Calu3 (cell line): ENCODE data around the gene SORCS1. TPM values are rescaled to one million over a fixed set of nuclear protein-coding genes. Genes with fewer than 3 reads are reported as not detected.

Source experiments
- BruUV-seq: library from RNA; stranded (reverse); fragments of 400-500 nt; replicated peaks from 2 replicates; lab custom pipeline; 2021; lab: Mats Ljungman, UMichigan
- CTCF ChIA-PET: fragments of 300-600 bp; sonication (Branson Sonifier 250); formaldehyde crosslinking; loops from one replicate; lab custom pipeline; 2022; ENCODE audit warnings: antibody characterized with exemption; lab: Charles Lee
- DNase-seq: peaks from one replicate; pipeline ENCODE4 v3.0.0; 2022
- H3K27ac Mint-ChIP-seq: one replicate; pipeline ENCODE4 v1.8.0; 2022; ENCODE audit warnings: mixed read lengths; ENCODE audit not compliant: unreplicated experiment
- H3K27me3 Mint-ChIP-seq: one replicate; pipeline ENCODE4 v1.8.0; 2022; ENCODE audit warnings: mixed read lengths; ENCODE audit not compliant: unreplicated experiment
- H3K36me3 Mint-ChIP-seq: one replicate; pipeline ENCODE4 v1.8.0; 2022; ENCODE audit warnings: mild to moderate bottlenecking, moderate library complexity, mixed read lengths; ENCODE audit not compliant: insufficient read depth, unreplicated experiment
- H3K4me1 Mint-ChIP-seq: one replicate; pipeline ENCODE4 v1.8.0; 2022; ENCODE audit warnings: mild to moderate bottlenecking, low read depth, mixed read lengths; ENCODE audit not compliant: unreplicated experiment
- H3K4me3 Mint-ChIP-seq: one replicate; pipeline ENCODE4 v1.8.0; 2022; ENCODE audit warnings: mild to moderate bottlenecking, low read depth, moderate library complexity, mixed read lengths; ENCODE audit not compliant: unreplicated experiment
- H3K9me3 Mint-ChIP-seq: one replicate; pipeline ENCODE4 v1.8.0; 2022; ENCODE audit warnings: low read depth, mixed read lengths; ENCODE audit not compliant: unreplicated experiment
- CTCF ChIP-seq: fragments of 200-600 bp; IDR thresholded peaks from one replicate; pipeline ENCODE4 v1.8.0; 2022; ENCODE audit warnings: antibody characterized with exemption; ENCODE audit not compliant: unreplicated experiment
- intact Hi-C: fragments of 100-400 bp; cut with micrococcal nuclease; formaldehyde crosslinking; loops from one replicate; pipeline ENCODE4 v1.10.0; 2022; ENCODE audit not compliant: unreplicated experiment
- total RNA-seq: library from RNA; stranded (reverse); gene quantifications from 2 replicates; pipeline ENCODE4 v1.2.3, GENCODE V29; 2022

Gene SORCS1
- total RNA-seq, 1 experiment from 2014 or later = not detected

- no peak for TF ChIP-seq CTCF
- Mint-ChIP-seq H3K27me3 (no peaks in the 10 kb centered on the region), H3K27ac (no peak overlapping the region), H3K9me3 (peaks cover 13% of the 10 kb centered on the region), H3K4me3 (no peak overlapping the region), H3K36me3 (no peaks in the 10 kb centered on the region), H3K4me1 (no peaks in the 10 kb centered on the region)
- no peak for DNase-seq
- CTCF ChIA-PET = no interaction called here
- intact Hi-C loops = no loop called here
- no TSS peak for BruUV-seq
Measured at GRCh38 chr10:107004362-107004761, 160.1 kb downstream of the SORCS1 start.

GRCh38 chr10:107002068-107002467, 162.4 kb downstream of the SORCS1 start:
- Mint-ChIP-seq H3K27ac (no peak overlapping the region), H3K36me3 (no peaks in the 10 kb centered on the region), H3K27me3 (no peaks in the 10 kb centered on the region), H3K9me3 (peaks cover 16% of the 10 kb centered on the region), H3K4me1 (no peaks in the 10 kb centered on the region), H3K4me3 (no peak overlapping the region)
- intact Hi-C loops = no loop called here
- CTCF ChIA-PET = no interaction called here
- no peak for DNase-seq
- no TSS peak for BruUV-seq
- TF ChIP-seq CTCF = no peak

- CTCF ChIA-PET = no interaction called here
- TF ChIP-seq CTCF = no peak
- BruUV-seq = no TSS peak
Measured at GRCh38 chr10:106999118-106999707, 165.3 kb downstream of the SORCS1 start.

DNA sequence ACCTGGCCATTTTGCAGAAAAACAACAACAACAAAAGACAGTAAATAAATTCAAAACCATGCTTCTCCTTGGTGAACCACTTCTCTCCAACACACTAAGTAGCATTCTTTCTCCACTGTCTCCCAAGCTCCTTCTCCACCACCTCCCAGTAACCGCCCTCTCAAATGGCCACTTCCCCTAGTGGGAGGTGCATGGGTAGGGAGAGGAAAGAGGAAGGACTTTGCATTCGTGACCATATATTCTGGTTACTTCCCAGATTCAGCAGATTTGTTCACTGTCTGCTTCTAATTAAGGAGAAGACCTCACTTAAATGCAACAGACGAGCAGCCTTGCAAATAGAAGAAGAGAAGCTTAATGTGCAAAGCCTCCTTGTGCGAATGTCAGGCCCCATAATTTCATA, 166.8 kb downstream of the SORCS1 start:
- intact Hi-C loops = no loop called here
- Mint-ChIP-seq H3K4me1 (no peaks in the 10 kb centered on the region), H3K9me3 (peaks cover 15% of the 10 kb centered on the region), H3K27me3 (no peaks in the 10 kb centered on the region), H3K4me3 (no peak overlapping the region), H3K27ac (no peak overlapping the region), H3K36me3 (no peaks in the 10 kb centered on the region)
- BruUV-seq = no TSS peak
- no peak for TF ChIP-seq CTCF
- DNase-seq = no peak
- CTCF ChIA-PET = no interaction called here

More at GRCh38 chr10:106999118-106999707, 165.3 kb downstream of the SORCS1 start:
- Mint-ChIP-seq H3K4me1 (no peaks in the 10 kb centered on the region), H3K9me3 (peaks cover 17% of the 10 kb centered on the region), H3K27me3 (no peaks in the 10 kb centered on the region), H3K36me3 (no peaks in the 10 kb centered on the region), H3K27ac (no peak overlapping the region), H3K4me3 (no peak overlapping the region)
- intact Hi-C loops = no loop called here
- no peak for DNase-seq
